ENCODE measurements around the gene DNAJC16.
A peak's percentile ranks its signal among the peaks of the same experiment; 100 is the strongest.

Gene DNAJC16

DNA sequence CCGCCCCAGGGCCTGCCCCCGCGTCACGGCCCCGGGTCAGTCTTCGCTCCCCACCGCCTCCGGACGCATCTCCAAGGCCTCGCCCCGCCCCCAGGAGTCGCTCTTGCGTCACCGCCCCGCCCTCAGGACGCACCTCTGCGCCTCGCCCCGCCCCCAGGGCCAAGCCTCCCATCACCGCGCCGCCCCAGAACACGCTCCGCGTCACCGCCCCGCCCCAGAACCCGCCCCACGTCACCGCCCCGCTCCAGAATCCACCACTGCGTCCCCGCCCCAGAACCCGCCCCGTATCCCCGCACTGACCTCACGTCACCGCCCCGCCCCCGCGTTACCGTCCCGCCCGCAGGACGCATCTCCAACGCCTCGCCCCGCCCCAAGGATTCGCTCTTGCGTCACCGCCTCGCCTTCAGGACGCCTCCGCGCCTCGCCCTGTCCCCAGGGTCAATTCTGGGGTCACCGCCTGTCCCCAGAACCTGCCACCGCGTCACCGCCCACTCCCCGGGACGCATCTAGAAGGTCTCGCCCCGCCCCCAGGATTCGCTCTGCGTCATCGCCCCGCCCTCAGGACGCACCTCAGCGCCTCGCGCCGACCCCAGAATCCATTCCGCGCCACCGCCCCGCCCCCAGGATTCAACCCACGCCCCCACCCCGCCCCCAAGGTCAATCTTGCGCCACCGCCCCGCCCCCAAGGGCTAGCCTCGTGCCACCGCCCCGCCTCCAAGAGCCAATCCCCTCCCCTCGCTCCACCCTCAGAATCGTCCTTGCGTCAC lies 2.2 kb upstream of the DNAJC16 start:
- peak overlapping the region; percentile 86 for H2BK120ac ChIP-seq (ENCODE audit: low read depth, low read length)
- peaks cover 6% of the 10 kb centered on the region for H3K4me1 ChIP-seq (ENCODE audit: control insufficient read depth, insufficient read depth, low read depth, low read length)
- WGBS: under 1% methylated on average over 62 of the region's 88 CpGs
- peak overlapping the region; percentile 85 to 100 for H3K18ac ChIP-seq (ENCODE audit: low read depth in 1 of 2, low read length in 2 of 2)
- H3K79me1 ChIP-seq (replicated peaks; ENCODE audit: low read length, poor library complexity, severe bottlenecking): peaks cover 16% of the 10 kb centered on the region
- no peaks in the 10 kb centered on the region for H3K9me3 ChIP-seq (ENCODE audit: control insufficient read depth, low read length)
- H3K4me3 ChIP-seq (ENCODE audit: insufficient read depth in 1 of 2, low read depth in 1 of 2, low read length in 2 of 2): peak overlapping the region; percentile 74 to 82
- H3K4ac ChIP-seq (ENCODE audit: low read depth in 1 of 2, low read length in 2 of 2): peak overlapping the region; percentile 46 to 94
- peak overlapping the region; percentile 86 for H4K8ac ChIP-seq (ENCODE audit: low read length)
- peaks cover 0 to 5% of the 10 kb centered on the region in 2 experiments for H3K36me3 ChIP-seq (ENCODE audit: control insufficient read depth in 1 of 2, insufficient read depth in 2 of 2, low read depth in 1 of 2, low read length in 2 of 2)
- peak overlapping the region; percentile 90 for H2BK5ac ChIP-seq (ENCODE audit: low read depth, low read length, poor library complexity, severe bottlenecking)
- H4K91ac ChIP-seq (ENCODE audit: low read length): peak overlapping the region; percentile 95
- peak overlapping the region; percentile 100 for H2BK15ac ChIP-seq (ENCODE audit: low read depth, poor library complexity, severe bottlenecking)
- H3K14ac ChIP-seq (ENCODE audit: low read length in 2 of 2): peak overlapping the region in 1 of 2 experiments; percentile 98
- no peak overlapping the region for H3K4me2 ChIP-seq (ENCODE audit: low read length, poor library complexity, severe bottlenecking)
- peak overlapping the region; percentile 94 for H2AFZ ChIP-seq (ENCODE audit: low read depth, low read length)
- peak overlapping the region; percentile 94 for H3K27ac ChIP-seq (ENCODE audit: low read length, poor library complexity, severe bottlenecking)
- no peaks in the 10 kb centered on the region for H3K27me3 ChIP-seq (ENCODE audit: control insufficient read depth in 1 of 2, insufficient read depth in 1 of 2, low read length in 2 of 2)
- DNase-seq: peak; percentile 98
- H3K23ac ChIP-seq (ENCODE audit: low read length in 2 of 2): no peak overlapping the region
- H2AK5ac ChIP-seq (ENCODE audit: low read length, severe bottlenecking): no peak overlapping the region
- H3K9ac ChIP-seq (ENCODE audit: low read length): peak overlapping the region; percentile 92
- H2BK12ac ChIP-seq (ENCODE audit: low read length in 2 of 2): peak overlapping the region; percentile 18 to 100

DNA sequence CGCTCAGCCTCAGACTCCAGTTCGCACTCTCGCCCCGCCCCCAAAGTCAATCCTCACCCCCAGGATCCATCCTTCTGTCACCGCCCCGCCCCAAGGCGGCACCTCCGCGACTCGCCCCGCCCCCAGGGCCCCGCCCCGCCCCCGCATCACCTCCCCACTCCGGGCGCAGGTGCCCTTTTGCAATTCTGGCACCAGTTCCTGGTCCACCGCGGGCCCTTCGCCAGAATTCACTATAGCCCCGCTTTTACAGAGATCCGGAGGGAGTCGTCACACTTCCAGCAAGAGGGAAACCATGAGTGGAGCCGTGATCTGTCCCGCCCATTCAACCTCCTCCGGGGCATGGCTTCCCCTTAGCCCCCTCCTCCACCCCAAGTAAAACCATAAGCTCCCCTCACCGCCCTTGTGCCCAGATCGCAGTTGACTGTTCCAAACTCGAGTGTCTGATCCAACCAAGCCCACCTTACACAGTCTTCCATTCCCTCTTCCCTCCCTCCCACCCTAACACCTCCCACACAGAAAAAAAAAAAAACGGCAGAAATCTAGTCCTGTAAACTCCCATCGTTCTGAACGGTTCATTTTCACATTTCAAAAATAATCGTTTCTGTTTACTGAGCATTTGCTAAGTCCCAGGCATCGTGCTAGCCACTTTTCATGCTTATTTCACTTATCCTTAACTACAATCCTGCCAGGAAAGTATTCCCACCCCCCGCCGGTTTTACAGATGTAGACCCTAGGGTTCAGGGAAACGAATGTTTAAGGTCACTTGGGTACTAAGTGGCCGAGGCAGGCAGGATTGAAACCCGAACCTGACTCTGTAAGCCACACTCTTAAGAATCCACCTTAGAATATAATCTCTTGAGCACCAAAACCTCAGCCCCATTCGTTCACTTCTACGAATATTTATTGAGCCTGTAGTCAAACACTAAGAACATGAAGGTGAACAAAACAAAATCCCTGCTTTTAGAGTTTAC lies 1.3 kb upstream of the DNAJC16 start:
- H3K27me3 ChIP-seq (ENCODE audit: control insufficient read depth in 1 of 2, insufficient read depth in 1 of 2, low read length in 2 of 2): no peaks in the 10 kb centered on the region
- H3K4ac ChIP-seq (ENCODE audit: low read depth in 1 of 2, low read length in 2 of 2): peak overlapping the region in 1 of 2 experiments; percentile 44
- peaks cover 6% of the 10 kb centered on the region for H3K4me1 ChIP-seq (ENCODE audit: control insufficient read depth, insufficient read depth, low read depth, low read length)
- H3K79me1 ChIP-seq (replicated peaks; ENCODE audit: low read length, poor library complexity, severe bottlenecking): peaks cover 13% of the 10 kb centered on the region
- peaks cover 0 to 9% of the 10 kb centered on the region in 2 experiments for H3K36me3 ChIP-seq (ENCODE audit: control insufficient read depth in 1 of 2, insufficient read depth in 2 of 2, low read depth in 1 of 2, low read length in 2 of 2)
- no peak for DNase-seq
- no peak overlapping the region for H2BK12ac ChIP-seq (ENCODE audit: low read length in 2 of 2)
- H3K14ac ChIP-seq (ENCODE audit: low read length in 2 of 2): no peak overlapping the region
- peak overlapping the region; percentile 98 for H3K4me2 ChIP-seq (ENCODE audit: low read length, poor library complexity, severe bottlenecking)
- peak overlapping the region; percentile 53 for H2BK5ac ChIP-seq (ENCODE audit: low read depth, low read length, poor library complexity, severe bottlenecking)
- no peak overlapping the region for H4K8ac ChIP-seq (ENCODE audit: low read length)
- no peak overlapping the region for H4K91ac ChIP-seq (ENCODE audit: low read length)
- H3K9me3 ChIP-seq (ENCODE audit: control insufficient read depth, low read length): no peaks in the 10 kb centered on the region
- no peak overlapping the region for H2BK120ac ChIP-seq (ENCODE audit: low read depth, low read length)
- peak overlapping the region in 1 of 2 experiments; percentile 67 for H3K18ac ChIP-seq (ENCODE audit: low read depth in 1 of 2, low read length in 2 of 2)
- H3K9ac ChIP-seq (ENCODE audit: low read length): peak overlapping the region; percentile 97
- peak overlapping the region; percentile 71 for H3K27ac ChIP-seq (ENCODE audit: low read length, poor library complexity, severe bottlenecking)
- H3K4me3 ChIP-seq (ENCODE audit: insufficient read depth in 1 of 2, low read depth in 1 of 2, low read length in 2 of 2): peak overlapping the region; percentile 60 to 98
- peak overlapping the region; percentile 94 for H2AFZ ChIP-seq (ENCODE audit: low read depth, low read length)
- WGBS: 3% methylated on average over 34 of the region's 40 CpGs
- no peak overlapping the region for H2BK15ac ChIP-seq (ENCODE audit: low read depth, poor library complexity, severe bottlenecking)
- H3K23ac ChIP-seq (ENCODE audit: low read length in 2 of 2): no peak overlapping the region
- H2AK5ac ChIP-seq (ENCODE audit: low read length, severe bottlenecking): no peak overlapping the region

DNA sequence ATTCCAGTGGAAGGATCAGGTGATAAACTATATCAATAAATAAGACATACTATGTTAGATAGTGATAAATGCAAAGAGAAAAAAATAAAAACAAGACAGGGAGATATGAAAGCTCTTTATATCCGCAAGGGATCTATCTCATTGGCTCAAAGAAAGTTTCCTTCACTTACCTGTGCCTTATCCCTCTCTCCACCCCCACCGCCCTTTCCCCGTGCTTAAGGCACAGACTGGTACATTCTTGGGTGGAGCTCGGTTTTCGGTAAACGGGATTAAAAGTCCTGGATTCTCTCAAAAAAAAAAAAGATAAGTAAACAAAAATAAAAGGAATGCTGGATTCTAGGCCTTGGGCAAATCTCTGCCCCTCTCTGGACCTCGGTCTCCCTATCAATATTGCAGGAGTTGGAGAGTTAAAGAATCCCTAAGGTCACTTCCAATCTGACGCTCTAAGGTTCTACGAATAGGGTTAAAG lies 593 bp upstream of the DNAJC16 start:
- Histone ChIP-seq H3K4me1 (ENCODE audit: control insufficient read depth, insufficient read depth, low read depth, low read length) (peaks cover 6% of the 10 kb centered on the region), H2BK120ac (ENCODE audit: low read depth, low read length) (no peak overlapping the region), H3K4me3 (ENCODE audit: insufficient read depth in 1 of 2, low read depth in 1 of 2, low read length in 2 of 2) (peak overlapping the region in 1 of 2 experiments; percentile 98), H2AK5ac (ENCODE audit: low read length, severe bottlenecking) (no peak overlapping the region), H3K9ac (ENCODE audit: low read length) (peak overlapping the region; percentile 97), H2BK12ac (ENCODE audit: low read length in 2 of 2) (no peak overlapping the region), H3K4ac (ENCODE audit: low read depth in 1 of 2, low read length in 2 of 2) (no peak overlapping the region), H3K4me2 (ENCODE audit: low read length, poor library complexity, severe bottlenecking) (peak overlapping the region; percentile 60), H3K23ac (ENCODE audit: low read length in 2 of 2) (no peak overlapping the region), H3K18ac (ENCODE audit: low read depth in 1 of 2, low read length in 2 of 2) (no peak overlapping the region), H2BK5ac (ENCODE audit: low read depth, low read length, poor library complexity, severe bottlenecking) (no peak overlapping the region), H3K14ac (ENCODE audit: low read length in 2 of 2) (no peak overlapping the region), H3K79me1 (replicated peaks; ENCODE audit: low read length, poor library complexity, severe bottlenecking) (peaks cover 15% of the 10 kb centered on the region), H4K8ac (ENCODE audit: low read length) (no peak overlapping the region), H3K9me3 (ENCODE audit: control insufficient read depth, low read length) (no peaks in the 10 kb centered on the region), H2BK15ac (ENCODE audit: low read depth, poor library complexity, severe bottlenecking) (no peak overlapping the region), H3K27me3 (ENCODE audit: control insufficient read depth in 1 of 2, insufficient read depth in 1 of 2, low read length in 2 of 2) (no peaks in the 10 kb centered on the region), H3K36me3 (ENCODE audit: control insufficient read depth in 1 of 2, insufficient read depth in 2 of 2, low read depth in 1 of 2, low read length in 2 of 2) (peaks cover 4 to 15% of the 10 kb centered on the region in 2 experiments), H2AFZ (ENCODE audit: low read depth, low read length) (no peak overlapping the region), H3K27ac (ENCODE audit: low read length, poor library complexity, severe bottlenecking) (peak overlapping the region; percentile 45), H4K91ac (ENCODE audit: low read length) (no peak overlapping the region)
- DNase-seq: no peak
- WGBS: 0% methylated on average over 6 of the region's 9 CpGs

Measured in mesenchymal stem cell (in vitro differentiated cells and primary cell).